LNCaP clone FGC (cell line): ENCODE measurements around the gene TMPRSS2.

Experiments
- DNase-seq: peaks from one replicate; pipeline ENCODE4 v3.0.0-alpha.2; 2011; ENCODE audit warnings: low read depth
- H3K4me3 ChIP-seq: 2 replicates; pipeline ENCODE4 v1.5.1; 2011; ENCODE audit warnings: mild to moderate bottlenecking, low read depth, low read length, control low read depth
- TF ChIP-seq, protein P1 (sequence below): IDR thresholded peaks from 2 replicates; pipeline ENCODE4 v1.5.1; 2012; ENCODE audit warnings: mild to moderate bottlenecking; ENCODE audit not compliant: control insufficient read depth, insufficient read depth; ENCODE audit errors: extremely low read depth

Gene TMPRSS2

DNA sequence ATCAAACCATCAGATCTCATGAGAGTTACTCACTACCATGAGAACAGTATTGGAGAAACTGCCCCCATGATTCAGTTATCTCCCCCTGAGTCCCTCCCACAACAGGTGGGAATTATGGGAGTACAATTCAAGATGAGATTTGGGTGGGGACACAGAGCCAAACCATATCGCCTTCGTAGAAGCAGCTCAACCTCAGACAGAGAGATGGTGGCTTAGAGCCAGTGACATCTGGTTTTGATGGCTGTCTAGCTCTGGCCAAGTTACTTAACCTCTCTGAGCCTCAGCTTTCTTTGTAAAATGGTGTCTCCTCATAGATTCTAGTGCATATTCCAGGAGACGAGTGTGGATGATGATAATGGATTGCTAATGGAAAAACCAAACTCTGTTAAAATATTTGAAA lies 54.8 kb downstream of the TMPRSS2 start:
- no peak for DNase-seq
- H3K4me3 ChIP-seq: no peak overlapping the region
- TF ChIP-seq, protein P1, sequence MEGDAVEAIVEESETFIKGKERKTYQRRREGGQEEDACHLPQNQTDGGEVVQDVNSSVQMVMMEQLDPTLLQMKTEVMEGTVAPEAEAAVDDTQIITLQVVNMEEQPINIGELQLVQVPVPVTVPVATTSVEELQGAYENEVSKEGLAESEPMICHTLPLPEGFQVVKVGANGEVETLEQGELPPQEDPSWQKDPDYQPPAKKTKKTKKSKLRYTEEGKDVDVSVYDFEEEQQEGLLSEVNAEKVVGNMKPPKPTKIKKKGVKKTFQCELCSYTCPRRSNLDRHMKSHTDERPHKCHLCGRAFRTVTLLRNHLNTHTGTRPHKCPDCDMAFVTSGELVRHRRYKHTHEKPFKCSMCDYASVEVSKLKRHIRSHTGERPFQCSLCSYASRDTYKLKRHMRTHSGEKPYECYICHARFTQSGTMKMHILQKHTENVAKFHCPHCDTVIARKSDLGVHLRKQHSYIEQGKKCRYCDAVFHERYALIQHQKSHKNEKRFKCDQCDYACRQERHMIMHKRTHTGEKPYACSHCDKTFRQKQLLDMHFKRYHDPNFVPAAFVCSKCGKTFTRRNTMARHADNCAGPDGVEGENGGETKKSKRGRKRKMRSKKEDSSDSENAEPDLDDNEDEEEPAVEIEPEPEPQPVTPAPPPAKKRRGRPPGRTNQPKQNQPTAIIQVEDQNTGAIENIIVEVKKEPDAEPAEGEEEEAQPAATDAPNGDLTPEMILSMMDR: no peak

DNA sequence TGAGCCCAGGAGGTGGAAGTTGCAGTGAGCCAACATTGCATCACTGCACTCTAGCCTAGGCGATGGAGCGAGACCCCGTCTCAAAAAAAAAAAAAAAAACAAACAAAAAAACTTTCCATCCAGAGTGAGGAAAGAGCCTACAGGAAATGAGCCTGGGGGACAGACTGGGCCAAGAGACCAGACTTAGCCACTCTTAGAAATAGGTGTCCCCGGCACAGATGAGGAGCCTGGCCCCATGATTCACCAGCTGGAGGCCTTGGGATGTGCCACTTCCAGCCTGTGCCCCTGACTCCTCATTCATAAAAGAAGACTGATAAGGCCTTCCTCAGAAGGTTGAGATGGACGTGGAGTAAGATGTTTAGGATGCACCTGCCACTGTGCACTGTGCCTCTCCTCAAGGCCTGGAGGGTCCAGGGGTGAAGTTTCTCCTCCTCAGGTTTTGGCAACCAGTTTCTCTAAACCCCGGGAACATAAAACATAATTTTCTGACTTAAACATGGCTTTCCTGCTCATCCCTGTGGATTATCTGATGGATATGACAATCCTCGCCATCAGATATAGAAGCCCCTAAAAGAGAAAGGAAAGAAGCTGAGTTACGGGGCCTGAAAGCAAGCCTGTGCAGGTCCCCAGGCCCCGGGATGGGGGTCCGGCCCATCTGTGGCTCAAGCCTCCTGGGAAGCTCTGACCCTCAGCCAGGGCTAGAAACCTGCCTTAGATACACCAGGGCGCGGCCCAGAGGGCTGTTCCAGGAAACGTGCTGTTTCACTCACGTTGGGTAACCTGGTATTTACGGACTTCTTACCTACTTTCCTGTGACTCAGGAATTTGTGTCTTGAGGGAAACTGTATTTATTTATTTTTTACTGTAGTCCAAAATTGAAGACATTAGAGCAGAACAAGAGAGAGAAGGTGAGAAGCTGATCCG lies 55.9 kb downstream of the TMPRSS2 start:
- DNase-seq: no peak
- TF ChIP-seq, protein P1: no peak
- H3K4me3 ChIP-seq: no peak overlapping the region

DNA sequence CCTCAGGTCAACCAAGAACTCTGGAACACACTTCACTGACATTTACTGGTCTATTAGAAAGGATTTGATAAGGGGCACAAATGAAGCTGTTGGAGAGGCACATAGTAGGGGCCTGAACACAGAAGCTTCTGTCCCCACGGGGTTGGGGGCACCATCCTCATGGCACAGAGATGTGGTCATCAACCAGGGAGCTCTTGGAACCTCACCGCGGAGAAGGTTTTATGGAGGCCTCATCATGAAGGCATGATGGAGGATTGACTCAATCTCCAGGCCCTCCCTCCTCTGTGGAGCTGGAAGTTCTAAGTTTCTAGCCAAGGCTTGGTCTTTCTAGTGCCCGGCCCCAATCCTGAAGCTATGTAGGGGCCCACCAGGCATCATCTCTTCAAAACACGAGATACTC lies 58.3 kb downstream of the TMPRSS2 start:
- TF ChIP-seq, protein P1: no peak
- no peak for DNase-seq

DNA sequence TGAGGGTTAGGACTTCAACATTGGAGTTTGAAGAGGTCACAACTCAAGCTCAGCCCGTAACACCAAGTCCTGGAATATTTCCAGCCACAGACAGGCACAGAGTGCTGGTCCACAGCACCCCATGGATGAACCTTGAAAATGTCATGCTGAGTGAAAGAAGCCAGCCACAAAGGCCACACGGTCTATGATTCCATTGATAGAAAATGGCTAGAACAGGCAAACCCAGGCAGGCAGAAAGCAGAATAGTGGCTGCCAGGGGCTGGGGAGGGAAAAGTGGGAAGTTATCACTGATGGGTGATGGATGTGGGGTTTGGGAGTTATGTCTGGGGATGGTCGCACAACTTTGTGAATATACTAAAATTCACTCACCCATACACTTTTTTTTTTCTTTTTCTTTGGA lies 60.6 kb downstream of the TMPRSS2 start:
- DNase-seq: no peak
- TF ChIP-seq, protein P1: no peak
- H3K4me3 ChIP-seq: no peak overlapping the region

More for the DNA sequence above, 58.3 kb downstream of the TMPRSS2 start:
- no peak overlapping the region for H3K4me3 ChIP-seq

DNA sequence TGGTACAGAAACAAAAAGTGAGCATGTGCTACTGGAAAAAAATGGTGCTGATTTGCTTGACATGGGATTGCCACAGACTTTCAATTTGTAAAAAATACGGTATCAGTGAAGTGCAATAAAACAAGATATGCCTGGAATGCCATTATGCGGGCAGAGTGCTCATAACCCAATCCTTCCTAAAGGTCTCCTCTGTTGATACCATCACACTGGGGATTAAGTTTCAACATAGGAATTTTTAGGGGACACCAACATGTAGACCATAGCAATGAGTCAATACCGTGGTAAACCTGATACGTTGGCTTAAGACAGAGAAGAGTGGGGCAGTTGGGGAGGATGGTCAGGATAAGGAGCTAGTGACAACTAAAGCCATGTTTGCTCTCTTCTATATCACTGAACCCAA lies 61.4 kb downstream of the TMPRSS2 start:
- TF ChIP-seq, protein P1: no peak
- no peak for DNase-seq
- H3K4me3 ChIP-seq: no peak overlapping the region

DNA sequence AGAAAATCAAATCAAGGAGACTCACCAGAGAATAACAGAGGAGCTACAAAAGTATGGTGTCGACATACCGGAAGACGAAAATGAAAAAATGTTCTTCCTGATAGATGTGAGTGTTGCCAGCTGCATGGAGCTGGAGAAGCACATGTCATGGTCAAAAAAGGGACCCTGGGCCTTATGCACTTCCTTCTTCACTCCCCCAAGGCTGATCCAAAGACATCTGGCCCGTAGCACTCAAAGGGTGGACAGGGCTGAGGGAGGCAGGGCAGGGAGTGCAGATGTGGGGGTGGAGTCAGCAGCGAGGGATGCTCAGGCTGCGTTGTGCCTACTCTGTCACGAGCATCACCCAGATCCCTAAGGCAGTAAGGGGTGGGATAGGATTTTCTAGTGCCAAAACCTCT lies 62.5 kb downstream of the TMPRSS2 start:
- no peak for DNase-seq
- TF ChIP-seq, protein P1: no peak
- H3K4me3 ChIP-seq: no peak overlapping the region

DNA sequence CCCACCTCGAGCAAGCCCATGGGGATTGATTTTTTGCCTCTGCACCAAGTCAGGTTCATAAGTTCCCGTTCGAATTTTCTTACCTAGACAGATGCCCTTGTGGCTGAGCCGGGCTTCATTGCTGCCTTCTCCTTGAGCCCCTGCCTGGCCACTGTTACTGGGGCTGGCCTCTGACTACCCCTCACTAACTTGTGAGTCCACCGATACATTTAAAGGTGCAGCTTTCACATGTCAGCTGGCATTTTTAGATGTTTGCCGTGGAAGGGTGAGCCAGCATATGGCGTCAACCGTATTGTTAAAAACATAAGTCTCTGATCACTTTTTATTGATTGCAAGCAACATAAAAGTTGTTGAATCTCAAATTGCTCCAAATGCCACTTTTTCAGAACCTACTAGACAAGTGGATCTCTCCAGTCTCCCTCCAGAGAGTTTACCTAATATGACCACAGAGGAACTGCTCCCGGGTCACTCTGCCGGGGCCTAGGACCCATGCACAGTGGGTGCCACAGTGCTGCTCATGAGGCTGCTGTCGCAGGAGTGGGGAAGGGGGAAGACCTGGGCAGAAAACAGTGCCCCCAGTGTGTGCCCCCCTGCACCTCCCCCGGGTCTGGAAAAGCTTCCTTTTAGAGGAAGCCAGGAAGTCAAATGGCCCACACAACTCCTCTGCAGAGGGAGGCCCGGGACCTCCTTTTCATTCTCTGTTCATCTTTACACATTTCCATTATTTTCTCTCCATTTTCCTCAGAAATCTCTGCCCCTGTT lies 63.1 kb downstream of the TMPRSS2 start:
- TF ChIP-seq, protein P1: no peak
- DNase-seq: no peak
- H3K4me3 ChIP-seq: no peak overlapping the region
